ENCODE data around the gene DDX50. TPM values are rescaled to one million over a fixed set of nuclear protein-coding genes. Genes with fewer than 3 reads are reported as not detected.
"Not testable (repeated sequence)": the region's sequence is repeated elsewhere in the genome, so short reads cannot be mapped to it uniquely, and the experiment has no call there.

DDX50 gene
- polyA plus RNA-seq, 4 donors, result 61.7 to 69.3 (median 66.1) TPM

- peak in 1 of 4 donors; percentile 93 for DNase-seq (ENCODE audit: low read depth in 4 of 4, low spot score in 3 of 4)
Observed at GRCh38 chr10:68900427-68901104, 549 bp upstream of the DDX50 start.

GRCh38 chr10:68902382-68902781 lies 1.3 kb downstream of the DDX50 start:
- no peak for DNase-seq (ENCODE audit: low read depth in 4 of 4, low spot score in 3 of 4)

- DNase-seq (ENCODE audit: low read depth in 4 of 4, low spot score in 3 of 4), result no peak
Observed at GRCh38 chr10:68924593-68924992, 23.5 kb downstream of the DDX50 start.

- DNase-seq (ENCODE audit: low read depth in 4 of 4, low spot score in 3 of 4), result no peak
Observed at GRCh38 chr10:68925489-68925888, 24.4 kb downstream of the DDX50 start.

GRCh38 chr10:68929157-68929556 lies 28.0 kb downstream of the DDX50 start:
- DNase-seq (ENCODE audit: low read depth in 4 of 4, low spot score in 3 of 4), result not testable (repeated sequence)

GRCh38 chr10:68929888-68930287 lies 28.8 kb downstream of the DDX50 start:
- not testable (repeated sequence) for DNase-seq (ENCODE audit: low read depth in 4 of 4, low spot score in 3 of 4)

GRCh38 chr10:68932860-68933259 lies 31.7 kb downstream of the DDX50 start:
- DNase-seq (ENCODE audit: low read depth in 4 of 4, low spot score in 3 of 4), result not testable (repeated sequence)

GRCh38 chr10:68934994-68935393 lies 33.9 kb downstream of the DDX50 start:
- DNase-seq (ENCODE audit: low read depth in 4 of 4, low spot score in 3 of 4), result no peak

GRCh38 chr10:68938117-68938516 lies 37.0 kb downstream of the DDX50 start:
- DNase-seq (ENCODE audit: low read depth in 4 of 4, low spot score in 3 of 4), result peak in 1 of 4 donors; percentile 10

- no peak for DNase-seq (ENCODE audit: low read depth in 4 of 4, low spot score in 3 of 4)
Observed at GRCh38 chr10:68938884-68939283, 37.8 kb downstream of the DDX50 start.

GRCh38 chr10:68940917-68941316 lies 39.8 kb downstream of the DDX50 start:
- not testable (repeated sequence) for DNase-seq (ENCODE audit: low read depth in 4 of 4, low spot score in 3 of 4)

GRCh38 chr10:68950598-68950997 lies 49.5 kb downstream of the DDX50 start:
- no peak for DNase-seq (ENCODE audit: low read depth in 4 of 4, low spot score in 3 of 4)

- DNase-seq (ENCODE audit: low read depth in 4 of 4, low spot score in 3 of 4), result no peak
Observed at GRCh38 chr10:68954904-68955303, 53.8 kb downstream of the DDX50 start.

- DNase-seq (ENCODE audit: low read depth in 4 of 4, low spot score in 3 of 4), result no peak
Observed at GRCh38 chr10:68955355-68955831, 54.3 kb downstream of the DDX50 start.

GRCh38 chr10:68955832-68956532 lies 54.9 kb downstream of the DDX50 start, which contains the start of gene DDX21:
DDX21 (plus strand) TSS chr10:68956170; CDS start chr10:68956226, 56 bp downstream.
- DNase-seq (ENCODE audit: low read depth in 4 of 4, low spot score in 3 of 4), result peak; percentile 85 to 91 (median 87)

GRCh38 chr10:68957284-68957615 lies 56.1 kb downstream of the DDX50 start:
- DNase-seq (ENCODE audit: low read depth in 4 of 4, low spot score in 3 of 4), result no peak

- DNase-seq (ENCODE audit: low read depth in 4 of 4, low spot score in 3 of 4), result no peak
Observed at GRCh38 chr10:68957654-68958053, 56.5 kb downstream of the DDX50 start.

- DNase-seq (ENCODE audit: low read depth in 4 of 4, low spot score in 3 of 4), result no peak
Observed at GRCh38 chr10:68959695-68960527, 58.8 kb downstream of the DDX50 start.

- no peak for DNase-seq (ENCODE audit: low read depth in 4 of 4, low spot score in 3 of 4)
Observed at GRCh38 chr10:68963151-68963550, 62.0 kb downstream of the DDX50 start.

GRCh38 chr10:68973975-68974374 lies 72.9 kb downstream of the DDX50 start:
- no peak for DNase-seq (ENCODE audit: low read depth in 4 of 4, low spot score in 3 of 4)

- not testable (repeated sequence) for DNase-seq (ENCODE audit: low read depth in 4 of 4, low spot score in 3 of 4)
Observed at GRCh38 chr10:68975936-68976473, 74.9 kb downstream of the DDX50 start.
